GM12878 (cell line): ENCODE data around the gene TBC1D22B. TPM values are rescaled to one million over a fixed set of nuclear protein-coding genes. Genes with fewer than 3 reads are reported as not detected.

Experiments used
- ATAC-seq: fragments of 200-7000 bp; cut with Tn5 transposase; 3 replicates; pipeline ENCODE4 v1.9.1; 2020; ENCODE audit warnings: mild to moderate bottlenecking, moderate library complexity
- BruUV-seq: library from RNA; stranded (reverse); fragments of 400-500 nt; replicated peaks from 2 replicates; lab custom pipeline; 2021; lab: Mats Ljungman, UMichigan
- CTCF ChIA-PET: fragments of 300-600 bp; sonication (Branson Sonifier 250); formaldehyde crosslinking; extraction: SDS; loops from one replicate; lab custom pipeline; 2021; ENCODE audit warnings: inconsistent platforms; lab: Yijun Ruan, JAX
- POLR2A ChIA-PET: fragments of 350-600 bp; formaldehyde crosslinking; extraction: SDS; loops from one replicate; lab custom pipeline; 2021; ENCODE audit warnings: inconsistent platforms; lab: Charles Lee
- RAD21 ChIA-PET: fragments of 300-600 bp; sonication (Branson Sonifier 250); formaldehyde crosslinking; loops from one replicate; lab custom pipeline; 2023; ENCODE audit warnings: antibody characterized with exemption; ENCODE audit not compliant: unreplicated experiment; lab: Charles Lee
- SMC1A ChIA-PET: fragments of 300-600 bp; sonication (Branson Sonifier 250); formaldehyde crosslinking; loops from one replicate; lab custom pipeline; 2023; ENCODE audit not compliant: unreplicated experiment, uncharacterized antibody; lab: Charles Lee
- DNase-seq: peaks from one replicate; pipeline ENCODE4 v3.0.0-alpha.2; 2011; ENCODE audit warnings: low read depth, low spot score
- FAIRE-seq: peaks from 3 replicates; lab custom pipeline; 2011; peaks lifted over from hg19 to GRCh38; lab: Jason Lieb, UNC
- H2AFZ ChIP-seq: 2 replicates; pipeline ENCODE4 v1.6.0; 2011; ENCODE audit warnings: low read depth, low read length, control low read depth; ENCODE audit not compliant: control insufficient read depth
- H3K27ac ChIP-seq: 2 replicates; pipeline ENCODE4 v1.5.1; 2011; ENCODE audit warnings: control low read depth; ENCODE audit not compliant: control insufficient read depth, insufficient read depth
- H3K27me3 ChIP-seq, 2 experiments: replicated peaks in 1 of 2; 2 replicates each; pipeline versions ENCODE4 v1.6.0 to v1.6.1; 2011; ENCODE audit warnings: low read length in 1 of 2; ENCODE audit not compliant: control insufficient read depth in 2 of 2, insufficient read depth in 2 of 2
- H3K36me3 ChIP-seq, 2 experiments: 2 replicates each; pipeline ENCODE4 v1.5.1; 2011; ENCODE audit warnings: low read length in 1 of 2; ENCODE audit not compliant: control insufficient read depth in 2 of 2, insufficient read depth in 2 of 2
- H3K4me1 ChIP-seq: 2 replicates; pipeline ENCODE4 v1.6.1; 2011; ENCODE audit warnings: mild to moderate bottlenecking, low read length, moderate library complexity, mixed read lengths; ENCODE audit not compliant: control insufficient read depth, insufficient read depth
- H3K4me2 ChIP-seq: 2 replicates; pipeline ENCODE4 v1.6.0; 2011; ENCODE audit warnings: control low read depth; ENCODE audit not compliant: control insufficient read depth, insufficient read depth
- H3K4me3 ChIP-seq: fragments of 200-600 bp; sonication (generic); 2 replicates; pipeline ENCODE4 v1.5.1; 2016
- H3K79me2 ChIP-seq: 2 replicates; pipeline ENCODE4 v1.6.0; 2011; ENCODE audit warnings: low read length; ENCODE audit not compliant: control insufficient read depth, insufficient read depth
- H3K9ac ChIP-seq: 2 replicates; pipeline ENCODE4 v1.8.0; 2011; ENCODE audit warnings: low read length, control low read depth, mixed read lengths; ENCODE audit not compliant: control insufficient read depth, insufficient read depth
- H3K9me3 ChIP-seq: replicated peaks from 3 replicates; pipeline ENCODE4 v1.5.1; 2011; ENCODE audit warnings: mild to moderate bottlenecking, low read length; ENCODE audit not compliant: control insufficient read depth, insufficient read depth
- H4K20me1 ChIP-seq: 2 replicates; pipeline ENCODE4 v1.6.0; 2011; ENCODE audit not compliant: control insufficient read depth, insufficient read depth
- BCLAF1 ChIP-seq: fragments of 450-650 bp; IDR thresholded peaks from 2 replicates; pipeline ENCODE4 v1.6.1; 2017; ENCODE audit warnings: antibody characterized with exemption, mild to moderate bottlenecking, moderate library complexity
- BMI1 ChIP-seq: fragments of 450-650 bp; IDR thresholded peaks from 2 replicates; pipeline ENCODE4 v1.6.1; 2016; ENCODE audit warnings: mild to moderate bottlenecking, moderate library complexity, borderline replicate concordance
- EP300 ChIP-seq, 2 experiments: fragments of 150-350 bp in 1 of 2; IDR thresholded peaks; 2 replicates each; pipeline ENCODE4 v1.6.1; 2011 to 2012; ENCODE audit warnings: low read depth in 2 of 2, low read length in 2 of 2, borderline replicate concordance in 1 of 2, improper control_type of control experiment in 1 of 2, inconsistent platforms in 1 of 2; ENCODE audit not compliant: control insufficient read depth in 1 of 2
- ESRRA ChIP-seq: IDR thresholded peaks from 2 replicates; pipeline ENCODE4 v1.6.1; 2012; ENCODE audit warnings: mild to moderate bottlenecking, low read length, improper control_type of control experiment
- HDGF ChIP-seq: fragments of 450-650 bp; IDR thresholded peaks from 2 replicates; pipeline ENCODE4 v1.6.1; 2016; ENCODE audit warnings: antibody characterized with exemption
- KAT2A ChIP-seq: conservative IDR thresholded peaks from 2 replicates; pipeline ENCODE4 v1.6.1; 2011; ENCODE audit warnings: low read depth, low read length; ENCODE audit not compliant: control insufficient read depth
- NR2C2 ChIP-seq: IDR thresholded peaks from 2 replicates; pipeline ENCODE4 v1.6.1; 2011; ENCODE audit warnings: borderline replicate concordance, low read depth; ENCODE audit not compliant: control insufficient read depth, insufficient read length
- POLR2AphosphoS5 ChIP-seq: IDR thresholded peaks from 2 replicates; pipeline ENCODE4 v1.6.1; 2011; ENCODE audit warnings: mild to moderate bottlenecking, low read length, inconsistent platforms
- SIN3A ChIP-seq: IDR thresholded peaks from 2 replicates; pipeline ENCODE4 v1.6.1; 2012; ENCODE audit warnings: low read depth, low read length, improper control_type of control experiment
- TBL1XR1 ChIP-seq: IDR thresholded peaks from 2 replicates; pipeline ENCODE4 v1.6.1; 2012; ENCODE audit warnings: low read depth, low read length, improper control_type of control experiment
- ZNF207 ChIP-seq: fragments of 450-650 bp; IDR thresholded peaks from 2 replicates; pipeline ENCODE4 v1.6.1; 2014; ENCODE audit warnings: antibody characterized with exemption, mild to moderate bottlenecking, borderline replicate concordance
- ZNF622 ChIP-seq: fragments of 450-650 bp; IDR thresholded peaks from 2 replicates; pipeline ENCODE4 v1.6.1; 2017; ENCODE audit warnings: mild to moderate bottlenecking, inconsistent platforms
- WGBS: methylation state at CpG from one replicate; pipeline ENCODE4 v1.1.6; 2016; ENCODE audit warnings: low lambda C conversion rate; ENCODE audit not compliant: insufficient replicate concordance, insufficient coverage; ENCODE audit errors: missing lambda C conversion rate; 5-methylcytosine and 5-hydroxymethylcytosine counted together
- in situ Hi-C: fragments of 300-500 bp; cut with MboI; formaldehyde crosslinking; loops from 9 replicates; pipeline ENCODE4 v1.14.3; 2018; ENCODE audit warnings: mixed read lengths
- intact Hi-C: fragments of 100-400 bp; cut with micrococcal nuclease; formaldehyde crosslinking; loops from one replicate; pipeline ENCODE4 v1.14.2; 2022; ENCODE audit not compliant: unreplicated experiment
- polyA plus RNA-seq, 11 experiments: library from polyadenylated mRNA; depleted of rRNA in 4 of 11; unstranded in 6 of 11; stranded (reverse) in 5 of 11; fragments of >200 nt; fragmentation: Nextera tagmentation in 4 of 11; fragmentation: Illumina TruSeq in 1 of 11; extraction: Ambion mirVana in 4 of 11; extraction: Trizol in 1 of 11; gene quantifications; 1 replicate in 1 of 11; 2 replicates in 10 of 11; pipeline versions ENCODE4 v1.2.1 to v1.2.3, GENCODE V29; 2011 to 2016; ENCODE audit warnings: inconsistent platforms in 2 of 11, missing spikeins in 2 of 11, low read depth in 1 of 11
- total RNA-seq, 4 experiments: library from RNA; depleted of rRNA in 3 of 4; stranded (reverse); fragments of >200 nt in 3 of 4; fragmentation: Illumina TruSeq in 1 of 4; extraction: Trizol in 1 of 4; gene quantifications; 2 replicates each; pipeline versions ENCODE4 v1.2.1 to v1.2.3, GENCODE V29; 2013 to 2021
- TF ChIP-seq, protein P1 (sequence below): fragments of 150-350 bp; IDR thresholded peaks from 2 replicates; pipeline ENCODE4 v1.6.1; 2016; ENCODE audit warnings: low read depth, low read length

TBC1D22B gene
- total and polyA plus RNA-seq, 10 of the 15 experiments (the other 5 are each of a cell fraction or from before 2014, with no cell fraction given), result 3.4 to 18.7 (median 14.1) TPM

DNA sequence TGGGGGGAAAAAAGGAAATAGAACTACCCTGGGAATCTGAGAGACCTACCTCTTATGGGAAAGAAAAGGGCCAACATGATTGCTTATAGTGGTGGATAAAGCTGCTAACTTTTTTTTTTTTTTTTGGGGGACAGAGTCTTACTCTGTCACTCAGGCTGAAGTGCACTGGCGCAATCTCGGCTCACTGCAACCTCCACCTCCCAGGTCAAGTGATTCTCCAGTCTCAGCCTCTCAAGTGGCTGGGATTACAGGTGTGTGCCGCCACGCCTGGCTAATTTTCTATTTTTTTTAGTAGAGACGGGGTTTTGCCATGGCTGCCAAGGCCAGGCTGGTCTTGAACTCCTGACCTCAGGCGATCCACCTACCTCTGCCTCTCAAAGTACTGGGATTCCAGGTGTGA is 39.5 kb upstream of the TBC1D22B start (continued):
- TF ChIP-seq TBL1XR1 (no peak), BCLAF1 (no peak), BMI1 (no peak), ZNF207 (no peak), ESRRA (no peak), POLR2AphosphoS5 (no peak)

DNA sequence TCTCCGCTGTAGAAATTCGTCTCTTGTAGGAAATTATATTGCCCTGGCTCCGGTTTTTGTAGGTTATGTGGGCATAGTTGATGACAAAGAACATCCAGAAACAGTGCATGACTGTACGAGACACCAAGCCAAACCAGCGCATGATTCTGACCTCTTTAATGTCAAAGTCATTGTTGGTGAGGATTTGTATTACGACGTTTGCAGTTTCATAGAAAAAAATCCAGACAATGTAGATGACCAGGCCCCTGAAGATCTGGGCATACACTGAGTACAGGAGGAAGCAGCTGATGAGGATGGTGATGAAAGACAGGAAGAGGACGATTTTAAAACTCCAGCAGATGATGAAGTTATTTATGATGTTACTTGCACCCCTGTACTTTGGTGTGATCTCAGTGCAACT is 39.1 kb upstream of the TBC1D22B start:
- DNase-seq (no peak), ATAC-seq (no peak), FAIRE-seq (no peak)
- H2AFZ ChIP-seq, result no peak overlapping the region
- CTCF ChIA-PET, result interaction anchor here (1.3 to 2.5 kb wide), 2 partner anchors 96 to 201 kb away, joined by 6 to 8 read pairs; no protein-coding TSS in a partner anchor
- SMC1A ChIA-PET, result no interaction called here
- 63% methylated on average over 8 of the region's 8 CpGs for WGBS
- H3K9me3 ChIP-seq, result no peaks in the 10 kb centered on the region
- no peaks in the 10 kb centered on the region for H3K27me3 ChIP-seq
- in situ Hi-C loops (no loop called here), intact Hi-C loops (no loop called here)
- no peaks in the 10 kb centered on the region for H3K36me3 ChIP-seq
- BruUV-seq, result no TSS peak
- H3K9ac ChIP-seq, result no peak overlapping the region
- H3K79me2 ChIP-seq, result no peaks in the 10 kb centered on the region
- no peaks in the 10 kb centered on the region for H4K20me1 ChIP-seq
- RAD21 ChIA-PET, result no interaction called here
- POLR2A ChIA-PET, result no interaction called here
- no peak overlapping the region for H3K4me2 ChIP-seq
- no peak overlapping the region for H3K4me3 ChIP-seq
- peaks cover 11% of the 10 kb centered on the region for H3K4me1 ChIP-seq
- H3K27ac ChIP-seq, result no peak overlapping the region
- TF ChIP-seq BCLAF1 (no peak), KAT2A (no peak), ZNF622 (no peak), HDGF (no peak), EP300 (IDR thresholded peaks at IDR 0.05; ENCODE audit: borderline replicate concordance in 1 of 2, control insufficient read depth in 1 of 2, low read depth in 2 of 2, low read length in 2 of 2) (no peak), NR2C2 (no peak), SIN3A (no peak), ESRRA (no peak)
- TF ChIP-seq, protein P1, sequence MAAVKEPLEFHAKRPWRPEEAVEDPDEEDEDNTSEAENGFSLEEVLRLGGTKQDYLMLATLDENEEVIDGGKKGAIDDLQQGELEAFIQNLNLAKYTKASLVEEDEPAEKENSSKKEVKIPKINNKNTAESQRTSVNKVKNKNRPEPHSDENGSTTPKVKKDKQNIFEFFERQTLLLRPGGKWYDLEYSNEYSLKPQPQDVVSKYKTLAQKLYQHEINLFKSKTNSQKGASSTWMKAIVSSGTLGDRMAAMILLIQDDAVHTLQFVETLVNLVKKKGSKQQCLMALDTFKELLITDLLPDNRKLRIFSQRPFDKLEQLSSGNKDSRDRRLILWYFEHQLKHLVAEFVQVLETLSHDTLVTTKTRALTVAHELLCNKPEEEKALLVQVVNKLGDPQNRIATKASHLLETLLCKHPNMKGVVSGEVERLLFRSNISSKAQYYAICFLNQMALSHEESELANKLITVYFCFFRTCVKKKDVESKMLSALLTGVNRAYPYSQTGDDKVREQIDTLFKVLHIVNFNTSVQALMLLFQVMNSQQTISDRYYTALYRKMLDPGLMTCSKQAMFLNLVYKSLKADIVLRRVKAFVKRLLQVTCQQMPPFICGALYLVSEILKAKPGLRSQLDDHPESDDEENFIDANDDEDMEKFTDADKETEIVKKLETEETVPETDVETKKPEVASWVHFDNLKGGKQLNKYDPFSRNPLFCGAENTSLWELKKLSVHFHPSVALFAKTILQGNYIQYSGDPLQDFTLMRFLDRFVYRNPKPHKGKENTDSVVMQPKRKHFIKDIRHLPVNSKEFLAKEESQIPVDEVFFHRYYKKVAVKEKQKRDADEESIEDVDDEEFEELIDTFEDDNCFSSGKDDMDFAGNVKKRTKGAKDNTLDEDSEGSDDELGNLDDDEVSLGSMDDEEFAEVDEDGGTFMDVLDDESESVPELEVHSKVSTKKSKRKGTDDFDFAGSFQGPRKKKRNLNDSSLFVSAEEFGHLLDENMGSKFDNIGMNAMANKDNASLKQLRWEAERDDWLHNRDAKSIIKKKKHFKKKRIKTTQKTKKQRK, result no peak
